GM12892 (cell line): ENCODE results near the gene LSM7.

Experiments
- DNase-seq: peaks from one replicate; pipeline ENCODE4 v3.0.0; 2011; ENCODE audit not compliant: insufficient read length
- FAIRE-seq: peaks from 2 replicates; lab custom pipeline; 2011; peaks lifted over from hg19 to GRCh38; lab: Jason Lieb, UNC
- POLR2A ChIP-seq: IDR thresholded peaks from 2 replicates; pipeline ENCODE4 v1.6.1; 2011; ENCODE audit warnings: low read depth, low read length, control low read depth
- POLR2AphosphoS5 ChIP-seq: IDR thresholded peaks from 2 replicates; pipeline ENCODE4 v1.6.1; 2011; ENCODE audit warnings: low read depth, low read length, control low read depth
- TAF1 ChIP-seq: IDR thresholded peaks from 2 replicates; pipeline ENCODE4 v1.6.1; 2011; ENCODE audit warnings: low read depth, mild to moderate bottlenecking, control low read depth, low read length, borderline replicate concordance

LSM7 gene

DNA sequence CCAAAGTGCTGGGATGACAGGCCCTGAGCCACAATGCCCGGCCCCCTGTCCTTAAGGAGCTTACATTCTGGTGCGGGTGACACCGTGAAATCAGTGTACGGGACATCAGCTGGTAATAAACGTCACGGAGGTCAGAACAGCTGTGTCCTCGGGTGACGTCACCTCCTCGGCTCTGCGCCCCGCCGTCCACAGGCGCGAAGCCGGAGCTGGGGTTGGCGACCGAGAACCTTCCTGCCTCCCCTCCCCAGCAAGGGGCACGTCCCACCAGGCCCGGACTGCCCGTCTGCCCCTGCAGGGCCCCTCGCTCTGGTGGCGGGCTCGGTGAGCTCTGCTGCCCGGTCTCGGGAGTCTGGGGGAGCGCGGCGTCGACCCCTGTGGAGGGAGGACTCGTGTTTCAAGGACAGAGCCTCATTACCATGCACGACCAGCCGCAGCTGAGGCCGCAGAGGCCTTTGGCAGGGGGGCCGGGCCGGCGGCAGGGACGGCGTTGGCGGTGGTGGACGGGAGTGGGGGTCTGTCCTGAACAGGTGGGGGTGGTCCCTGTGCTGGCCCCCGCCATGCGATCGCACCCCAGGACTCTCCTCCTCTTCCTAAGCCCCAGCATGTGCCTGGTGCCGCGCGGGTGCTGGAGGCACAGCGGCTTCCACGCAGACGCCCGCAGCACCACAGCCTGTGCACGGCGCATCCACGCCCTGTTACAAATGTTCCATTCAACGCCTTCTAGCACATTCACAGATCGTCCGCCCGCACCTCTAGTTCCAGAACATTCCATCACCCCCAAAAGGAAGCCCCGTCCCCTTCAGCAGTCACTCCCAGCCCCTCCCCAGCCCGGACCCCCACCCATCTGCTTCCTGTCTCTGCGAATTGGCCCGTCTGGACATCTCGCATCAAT lies 25.8 kb downstream of the LSM7 start:
- TF ChIP-seq TAF1 (no peak), POLR2AphosphoS5 (0 out of 2 replicates have a peak, but pooled peaks have one; percentile 11)
- no peak for FAIRE-seq
- no peak for DNase-seq

DNA sequence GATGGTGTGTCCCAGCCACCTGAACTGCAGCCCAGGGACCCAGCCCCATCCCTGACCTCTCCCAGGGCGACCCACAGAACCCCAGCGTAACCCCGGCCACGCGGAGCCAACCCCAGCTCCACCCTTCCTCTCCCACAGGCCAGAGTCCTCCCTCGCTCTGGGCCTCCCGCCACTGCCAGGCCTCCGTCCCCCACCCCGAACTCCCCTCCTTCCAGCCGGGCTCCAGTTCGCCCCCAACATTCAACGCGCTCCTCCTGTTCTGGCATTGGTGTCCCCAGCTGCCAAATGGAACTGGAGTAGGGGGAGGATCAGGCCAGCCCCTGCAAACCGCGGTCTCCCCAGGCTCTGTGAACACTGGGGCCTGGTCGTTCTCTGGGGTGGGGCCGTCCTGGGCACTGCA lies 27.9 kb downstream of the LSM7 start:
- no peak for TF ChIP-seq POLR2AphosphoS5
- no peak for TF ChIP-seq TAF1
- FAIRE-seq = no peak

DNA sequence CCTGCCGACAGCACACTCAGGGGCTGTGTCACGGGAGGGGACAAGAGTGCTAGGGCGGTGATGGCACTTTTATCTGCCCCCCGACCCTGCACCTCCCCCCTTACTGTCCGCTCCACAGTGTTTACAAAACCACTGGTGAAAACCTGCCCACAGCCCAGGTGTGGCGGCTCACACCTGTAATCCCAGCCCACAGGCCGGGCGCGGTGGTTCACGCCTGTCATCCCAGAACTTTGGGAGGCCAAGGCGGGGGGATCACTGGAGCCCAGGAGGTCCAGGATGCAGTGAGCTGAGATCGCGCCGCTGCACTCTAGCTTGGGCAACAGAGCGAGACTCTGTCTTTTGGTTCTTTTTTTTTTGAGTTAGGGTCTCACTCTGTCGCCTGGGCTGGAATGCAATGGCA lies 32.2 kb downstream of the LSM7 start:
- no peak for TF ChIP-seq TAF1
- TF ChIP-seq POLR2AphosphoS5 = no peak
- TF ChIP-seq POLR2A = no peak
- no peak for DNase-seq
- FAIRE-seq = no peak

More for the DNA sequence above, 27.9 kb downstream of the LSM7 start:
- DNase-seq = no peak

DNA sequence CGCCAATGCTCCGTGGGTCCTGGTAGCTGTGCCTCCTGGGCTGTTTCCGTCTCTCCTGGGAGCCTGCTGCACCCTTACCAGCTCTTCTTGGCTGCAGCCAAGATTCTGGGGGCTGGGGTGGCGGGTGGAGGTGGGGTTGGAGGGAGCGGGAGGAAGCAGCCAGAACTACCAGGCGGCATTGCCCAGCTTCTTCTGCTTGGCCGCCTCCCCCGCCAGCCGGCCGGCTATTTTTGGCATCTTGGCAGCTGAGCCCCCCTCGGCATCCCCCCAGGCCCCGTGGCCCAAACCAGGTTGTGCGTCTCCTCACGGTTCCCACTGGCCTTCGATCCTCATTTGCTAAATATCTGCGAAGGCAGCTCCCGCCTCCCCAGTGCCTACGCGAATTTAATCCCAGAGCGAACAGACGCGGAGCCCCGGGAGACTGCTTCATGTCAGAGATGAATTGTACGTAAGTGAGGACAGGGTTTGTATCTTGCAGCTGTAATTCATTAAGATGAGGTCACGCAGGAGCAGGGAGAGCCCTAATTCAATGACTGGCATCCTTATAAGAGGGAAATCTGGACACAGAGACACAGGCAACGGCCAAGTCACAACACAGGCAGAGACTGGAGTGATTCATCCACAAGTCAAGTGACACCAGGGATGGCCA lies 33.6 kb downstream of the LSM7 start:
- no peak for DNase-seq
- TF ChIP-seq POLR2A (no peak), TAF1 (no peak), POLR2AphosphoS5 (no peak)
- no peak for FAIRE-seq

DNA sequence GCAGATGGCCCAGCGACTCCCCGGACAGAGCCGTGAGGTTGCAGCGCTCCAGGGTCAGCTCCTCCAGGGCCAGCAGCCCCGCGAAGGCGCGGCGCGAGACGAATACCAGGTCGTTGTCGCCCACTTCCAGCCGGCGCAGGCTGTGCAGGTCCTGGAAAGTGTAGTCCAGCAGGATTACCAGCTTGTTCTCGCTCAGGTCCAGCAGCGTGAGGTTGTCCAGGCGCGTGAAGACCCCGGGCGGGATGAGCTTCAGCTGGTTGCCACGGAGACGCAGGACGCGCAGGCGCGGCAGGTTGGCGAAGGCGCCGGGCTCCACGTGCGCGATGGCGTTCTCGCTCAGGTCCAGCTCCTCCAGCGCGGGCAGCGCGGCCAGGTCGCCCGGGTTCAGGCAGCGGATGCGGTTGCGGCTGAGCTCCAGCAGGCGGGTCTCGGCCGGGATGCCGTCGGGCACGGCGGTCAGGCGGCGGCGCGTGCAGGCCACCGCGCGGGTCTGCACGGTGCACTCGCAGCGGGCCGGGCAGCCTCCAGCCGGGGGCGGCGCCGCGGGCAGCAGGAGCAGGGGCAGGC lies 37.1 kb downstream of the LSM7 start:
- FAIRE-seq (no peak), DNase-seq (no peak)
- TF ChIP-seq TAF1 (no peak), POLR2AphosphoS5 (no peak), POLR2A (no peak)

DNA sequence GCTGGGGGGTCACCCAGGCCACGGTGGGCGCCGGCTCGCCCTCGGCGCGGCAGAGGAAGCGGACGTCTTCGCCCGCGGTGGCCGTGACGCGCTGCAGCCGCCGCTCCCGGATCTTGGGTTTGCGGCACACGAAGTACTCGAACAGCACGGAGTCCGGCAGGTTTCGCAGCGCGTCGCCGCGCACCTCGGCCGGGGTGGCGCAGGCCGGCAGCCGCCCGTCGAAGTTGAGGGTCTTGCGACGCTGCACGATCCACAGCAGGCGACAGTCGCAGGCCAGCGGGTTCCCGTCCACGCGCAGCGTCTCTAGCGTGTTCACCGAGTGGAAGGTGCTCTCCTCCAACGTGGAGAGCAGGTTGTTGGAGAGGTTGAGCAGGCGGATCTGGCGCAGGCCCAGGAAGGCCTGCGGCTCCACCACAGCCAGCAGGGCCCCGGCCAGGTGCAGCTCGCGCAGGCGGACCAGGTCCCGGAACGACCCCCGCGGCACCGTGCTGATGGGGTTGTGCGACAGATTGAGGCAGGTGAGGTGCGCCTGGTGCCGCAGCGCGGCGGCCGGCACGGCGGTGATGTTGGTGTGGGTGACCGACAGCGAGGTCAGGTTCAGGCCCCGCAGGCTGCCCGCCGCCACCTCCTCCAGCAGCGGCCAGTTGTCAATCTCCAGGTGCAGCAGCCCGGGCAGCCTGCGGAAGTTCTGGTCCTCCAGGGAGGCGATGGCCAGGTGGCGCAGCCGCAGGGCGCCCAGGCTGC lies 37.8 kb downstream of the LSM7 start:
- DNase-seq (no peak), FAIRE-seq (no peak)
- TF ChIP-seq POLR2A = peak; percentile 16; the same call in 1 of the 2 replicates
- 0 out of 2 replicates have a peak, but pooled peaks have one; percentile 13 for TF ChIP-seq POLR2AphosphoS5
- no peak for TF ChIP-seq TAF1

DNA sequence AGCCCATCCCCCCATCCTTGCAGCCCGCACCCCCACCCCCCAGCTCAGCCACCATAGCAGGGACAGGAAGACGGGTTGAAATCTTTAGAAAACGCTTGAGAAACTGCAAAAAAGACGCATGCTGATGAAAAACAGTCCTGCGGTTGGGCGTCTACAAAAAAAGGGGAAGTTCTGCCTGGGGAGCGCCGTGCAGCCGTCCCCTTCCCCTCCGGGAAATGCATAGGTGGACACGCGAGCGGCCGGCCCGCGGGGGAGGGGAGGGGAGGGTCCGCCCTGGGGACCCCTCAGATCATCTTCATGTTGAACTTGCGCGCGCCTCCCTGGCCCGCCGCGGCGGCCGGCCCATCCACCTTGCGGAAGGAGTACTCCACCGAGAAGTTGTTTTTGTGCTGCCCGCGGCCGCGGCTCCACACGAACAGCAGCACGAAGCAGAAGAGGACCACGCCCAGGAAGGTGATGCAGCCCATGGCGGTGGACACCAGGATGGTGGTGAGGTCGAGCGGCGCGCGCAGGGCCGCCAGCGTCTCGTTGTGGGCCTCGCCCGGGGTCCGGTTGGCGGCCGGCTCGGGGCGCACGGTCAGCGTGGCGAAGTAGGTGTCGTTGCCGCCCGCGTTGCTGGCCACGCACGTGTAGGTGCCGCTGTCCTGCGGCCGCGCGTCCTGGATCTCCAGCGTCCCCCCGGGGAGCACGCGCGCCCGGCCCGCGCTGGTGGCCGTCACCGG lies 38.5 kb downstream of the LSM7 start:
- no peak for TF ChIP-seq TAF1
- peak; percentile 12; the same call in 1 of the 2 replicates for TF ChIP-seq POLR2AphosphoS5
- no peak for TF ChIP-seq POLR2A
- FAIRE-seq (peak; percentile 95), DNase-seq (peak; percentile 77)

DNA sequence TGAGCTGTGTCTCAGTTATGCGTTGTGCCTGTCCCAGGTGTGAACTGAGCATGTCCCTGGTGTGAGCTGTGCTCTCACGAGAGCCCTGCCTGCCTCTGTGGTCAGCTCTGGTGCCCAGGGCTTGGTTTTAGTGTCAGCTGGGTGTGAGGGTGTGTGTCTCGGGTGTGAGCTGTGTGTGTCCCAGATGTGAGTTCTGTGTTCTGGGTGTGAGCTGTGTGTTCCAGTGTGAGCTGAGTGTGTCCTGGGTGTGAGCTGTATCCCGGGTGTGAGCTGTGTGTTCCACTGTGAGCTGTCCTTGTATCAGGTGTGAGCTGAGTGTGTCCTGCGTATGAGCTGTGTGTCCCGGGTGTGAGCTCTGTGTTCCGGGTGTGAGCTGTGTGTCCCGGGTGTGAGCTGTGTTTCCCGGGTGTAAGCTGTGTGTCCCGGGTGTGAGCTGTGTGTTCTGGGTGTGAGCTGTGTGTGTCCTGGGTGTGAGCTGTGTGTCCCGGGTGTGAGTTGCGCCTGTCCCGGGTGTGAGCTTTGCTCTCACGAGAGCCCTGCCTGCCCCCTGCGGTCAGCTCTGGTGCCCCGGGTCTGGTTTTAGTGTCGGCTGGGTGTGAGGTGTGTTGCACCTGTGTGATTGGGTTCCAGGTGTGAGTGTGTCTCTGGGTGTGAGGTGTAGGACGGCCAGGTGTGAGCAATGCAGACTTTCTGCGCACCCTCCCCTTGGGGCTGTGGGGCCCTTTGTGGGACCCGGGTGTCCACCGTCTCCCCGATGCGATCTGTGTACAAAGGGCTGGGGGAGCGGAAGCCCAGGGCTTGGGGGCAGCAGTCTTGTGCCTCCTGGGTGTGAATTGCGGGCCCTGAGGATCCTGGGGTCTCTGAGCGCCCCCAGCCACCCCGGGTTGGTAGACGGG lies 39.3 kb downstream of the LSM7 start:
- DNase-seq = no peak
- TF ChIP-seq TAF1 (no peak), POLR2AphosphoS5 (no peak), POLR2A (0 out of 2 replicates have a peak, but pooled peaks have one; percentile 39)
- no peak for FAIRE-seq

DNA sequence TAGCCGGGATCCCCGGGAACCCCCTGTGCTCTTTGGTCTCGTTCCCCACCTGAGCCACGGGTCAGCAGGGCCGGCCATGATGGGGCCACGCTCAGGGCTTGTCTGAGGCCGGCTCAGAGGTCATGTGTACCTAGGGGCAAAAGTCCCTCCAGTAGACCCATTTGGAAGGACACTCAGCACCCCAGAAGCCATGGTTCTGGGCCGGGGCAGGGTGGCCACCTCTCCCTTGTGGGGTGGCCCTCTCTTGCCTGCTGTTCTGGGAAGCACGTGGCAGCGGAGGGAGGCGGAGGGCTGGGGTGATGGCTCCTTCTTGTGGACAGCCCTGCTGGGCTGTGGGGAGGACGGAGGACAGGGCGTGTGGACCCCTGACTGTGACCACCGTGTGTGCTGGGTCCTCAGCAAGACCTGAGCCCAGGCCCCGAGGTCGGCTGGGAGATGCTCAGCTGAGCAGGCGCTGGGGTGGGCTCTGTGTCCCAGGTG lies 40.0 kb downstream of the LSM7 start:
- FAIRE-seq (no peak), DNase-seq (no peak)
- TF ChIP-seq TAF1 (no peak), POLR2AphosphoS5 (no peak), POLR2A (no peak; the same call in 1 of the 2 replicates)

DNA sequence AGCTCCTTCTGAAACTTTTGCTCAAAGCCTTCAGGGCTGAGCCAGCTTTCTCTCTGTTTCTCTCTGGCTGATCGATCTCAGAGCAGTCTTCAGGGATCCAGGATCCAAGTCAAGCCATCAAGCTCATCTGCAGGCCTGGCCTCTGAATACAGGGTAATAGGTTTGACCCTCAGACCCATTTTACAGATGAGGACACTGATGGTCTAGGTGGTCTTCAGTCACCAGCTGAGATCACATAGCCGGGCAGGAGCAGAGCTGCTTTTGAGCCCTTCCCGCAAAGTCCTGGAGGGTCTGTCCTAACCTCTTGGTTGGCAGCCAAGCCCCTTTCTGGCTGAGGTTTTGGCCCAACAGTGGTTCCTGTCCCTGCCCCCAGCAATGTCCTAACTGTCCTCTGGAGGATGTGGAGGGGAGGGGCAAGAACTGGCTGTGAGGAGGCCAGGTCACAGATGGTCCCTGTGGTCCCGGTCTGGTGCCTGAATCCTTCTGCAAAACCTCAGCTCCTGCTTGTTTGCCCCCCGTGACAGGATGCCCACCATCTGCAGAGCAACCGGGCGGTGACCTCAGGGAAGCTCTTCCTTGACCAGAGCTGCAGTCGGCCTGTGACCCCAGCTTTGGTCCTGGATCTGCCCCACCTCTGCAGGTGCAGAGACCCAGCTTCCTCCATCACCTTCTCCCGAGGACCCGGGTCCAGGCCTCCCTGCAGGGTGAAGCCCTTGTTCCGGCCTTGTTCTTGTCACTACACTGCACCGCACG lies 40.6 kb downstream of the LSM7 start:
- TF ChIP-seq TAF1 (no peak), POLR2A (no peak), POLR2AphosphoS5 (no peak)
- DNase-seq (no peak), FAIRE-seq (peak; percentile 33)
